HG03139 (cell line): ENCODE results near the gene SOAT2.
A peak's percentile ranks its signal among the peaks of the same experiment; 100 is the strongest.
"Not testable (repeated sequence)": the region's sequence is repeated elsewhere in the genome, so short reads cannot be mapped to it uniquely, and the experiment has no call there.

ENCODE experiments used
- ATAC-seq: cut with Tn5 transposase; IDR thresholded peaks from one replicate; pipeline ENCODE4 v1.9.1; 2021; ENCODE audit not compliant: unreplicated experiment

SOAT2 gene

DNA sequence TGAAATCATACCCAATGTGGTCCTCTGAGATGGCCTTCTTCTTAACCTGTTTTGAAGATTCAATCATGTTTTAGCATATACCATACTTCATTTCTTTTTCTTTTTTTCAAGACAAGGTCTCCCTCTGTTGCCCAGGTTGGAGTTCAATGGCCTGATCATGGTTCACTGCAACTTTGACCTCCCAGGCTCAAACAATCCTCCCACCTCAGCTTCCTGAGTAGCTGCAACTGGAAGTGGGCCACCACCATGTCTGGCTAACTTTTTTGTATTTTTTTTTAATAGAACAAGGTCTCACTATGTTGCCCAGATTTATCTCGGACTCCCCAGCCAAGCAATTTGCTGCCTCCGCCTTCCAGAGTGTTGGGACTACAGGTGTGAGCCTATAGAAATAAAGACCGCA lies 30.4 kb downstream of the SOAT2 start:
- ATAC-seq = no peak

DNA sequence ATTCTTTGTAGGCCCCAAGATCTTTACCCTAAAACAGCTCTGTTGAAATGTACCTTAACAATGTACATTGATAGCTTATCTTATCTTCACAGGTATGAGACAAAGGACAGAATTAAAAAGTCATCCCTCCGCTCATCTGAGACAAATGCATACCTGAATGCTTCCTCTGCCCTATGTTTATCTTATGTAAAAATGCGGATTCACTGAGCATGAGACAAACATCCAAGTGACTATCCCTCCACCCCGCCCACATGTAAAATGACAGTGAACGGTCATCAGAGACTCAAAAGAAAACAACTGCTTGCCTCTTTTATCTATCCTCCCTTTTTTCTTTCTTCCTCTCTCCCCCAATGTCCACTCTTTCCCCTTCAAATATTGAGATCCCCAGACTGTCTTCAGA lies 40.1 kb downstream of the SOAT2 start:
- no peak for ATAC-seq

DNA sequence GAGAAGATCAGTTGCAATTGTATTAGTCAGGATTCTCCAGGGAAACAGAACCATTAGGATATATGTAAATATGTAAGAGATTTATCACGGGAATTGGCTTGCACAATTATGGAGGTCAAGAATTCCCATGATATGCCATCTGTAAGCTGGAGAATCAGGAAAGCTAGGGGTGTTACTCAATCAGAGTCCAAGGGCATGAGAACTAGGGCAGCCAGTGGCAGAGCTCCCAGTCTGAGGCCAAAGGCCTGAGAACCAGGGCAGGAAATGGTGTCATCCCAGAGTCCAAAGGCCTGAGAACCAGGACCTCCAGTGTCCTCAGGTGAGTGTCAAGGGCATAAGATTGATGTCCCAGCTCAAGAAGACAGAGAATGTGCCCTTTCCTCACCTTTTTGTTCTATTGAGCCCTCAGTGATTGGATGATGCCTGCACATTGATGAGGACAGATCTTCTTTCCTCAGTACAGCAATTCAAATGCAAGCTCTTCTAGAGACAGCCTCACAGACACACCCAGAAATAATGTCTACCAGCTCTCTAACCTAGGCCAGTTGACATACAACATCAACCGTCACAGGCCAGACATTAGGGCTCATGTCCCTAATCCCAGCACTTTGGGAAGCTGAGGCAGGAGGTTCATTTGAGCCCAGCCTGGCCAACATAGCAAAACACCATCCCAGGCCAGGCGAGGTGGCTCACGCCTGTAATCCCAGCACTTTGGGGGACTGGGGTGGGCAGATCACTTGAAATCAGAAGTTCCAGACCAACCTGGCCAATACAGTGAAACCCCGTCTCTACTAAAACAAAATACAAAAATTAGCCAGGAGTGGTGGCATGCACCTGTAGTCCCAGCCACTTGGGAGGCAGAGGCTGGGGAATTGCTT lies 42.3 kb downstream of the SOAT2 start:
- no peak for ATAC-seq

DNA sequence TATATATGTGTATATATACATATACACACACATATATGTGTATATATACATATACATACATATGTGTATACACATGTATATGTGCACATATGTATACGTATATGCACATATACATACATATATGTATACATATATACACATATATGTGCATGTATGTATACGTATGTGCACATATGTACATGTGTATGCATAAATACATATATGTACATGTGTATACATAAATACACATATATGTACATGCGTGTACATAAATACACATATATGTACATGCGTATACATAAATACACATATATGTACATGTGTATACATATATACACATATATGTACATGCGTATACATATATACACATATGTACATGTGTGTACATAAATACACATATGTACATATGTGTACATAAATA lies 43.9 kb downstream of the SOAT2 start:
- ATAC-seq = no peak

DNA sequence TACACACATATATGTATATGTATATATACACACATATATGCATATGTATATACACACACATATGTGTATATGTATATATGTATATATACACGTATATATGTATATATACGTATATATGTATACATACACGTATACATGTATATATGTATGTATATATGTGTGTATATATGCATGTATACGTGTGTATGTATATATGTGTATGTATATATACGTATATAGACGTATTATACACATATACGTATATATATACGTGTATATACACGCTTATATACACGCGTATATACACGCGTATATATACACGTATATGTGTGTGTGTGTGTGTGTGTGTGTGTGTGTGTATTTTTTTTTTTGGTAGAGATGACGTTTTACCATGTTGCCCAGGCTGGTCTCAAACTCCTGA lies 44.4 kb downstream of the SOAT2 start:
- ATAC-seq = no peak

DNA sequence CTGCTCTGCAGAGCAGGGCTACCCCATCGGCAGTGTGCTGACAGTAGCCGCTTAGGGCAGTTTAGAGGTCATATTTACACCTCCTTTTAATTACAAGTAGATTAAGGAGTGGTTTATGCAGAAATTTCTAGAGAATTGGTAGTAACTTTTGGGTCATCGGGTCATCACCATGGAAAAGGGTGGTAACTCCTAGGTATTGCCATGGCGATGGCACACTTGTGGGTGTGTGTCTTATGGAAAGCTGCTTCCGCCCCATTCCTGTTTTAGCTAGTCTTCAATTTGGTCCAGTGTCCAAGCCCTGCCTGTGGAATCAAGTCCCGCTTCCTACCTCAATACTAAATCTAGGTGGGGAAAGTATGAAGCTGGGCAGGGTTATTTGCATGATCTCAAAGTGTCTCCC lies 47.8 kb downstream of the SOAT2 start:
- no peak for ATAC-seq

DNA sequence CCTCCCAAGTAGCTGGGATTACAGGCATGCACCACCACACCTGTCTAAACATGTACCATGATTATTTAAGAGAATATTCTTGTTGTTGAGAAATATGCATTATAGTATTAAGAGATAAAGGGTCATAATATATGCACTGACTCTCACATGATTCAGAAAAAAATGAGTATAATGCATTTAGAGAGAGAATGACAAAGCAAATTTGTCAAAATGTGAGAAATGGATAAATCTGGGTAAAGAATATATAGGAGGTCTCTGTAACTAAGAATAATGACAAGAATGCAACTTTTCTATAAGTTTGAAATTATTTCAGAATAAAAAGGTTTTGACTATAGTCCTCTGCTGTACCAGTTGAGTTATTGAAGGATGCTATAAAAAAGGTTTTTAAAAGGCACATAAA lies 49.1 kb downstream of the SOAT2 start:
- no peak for ATAC-seq

DNA sequence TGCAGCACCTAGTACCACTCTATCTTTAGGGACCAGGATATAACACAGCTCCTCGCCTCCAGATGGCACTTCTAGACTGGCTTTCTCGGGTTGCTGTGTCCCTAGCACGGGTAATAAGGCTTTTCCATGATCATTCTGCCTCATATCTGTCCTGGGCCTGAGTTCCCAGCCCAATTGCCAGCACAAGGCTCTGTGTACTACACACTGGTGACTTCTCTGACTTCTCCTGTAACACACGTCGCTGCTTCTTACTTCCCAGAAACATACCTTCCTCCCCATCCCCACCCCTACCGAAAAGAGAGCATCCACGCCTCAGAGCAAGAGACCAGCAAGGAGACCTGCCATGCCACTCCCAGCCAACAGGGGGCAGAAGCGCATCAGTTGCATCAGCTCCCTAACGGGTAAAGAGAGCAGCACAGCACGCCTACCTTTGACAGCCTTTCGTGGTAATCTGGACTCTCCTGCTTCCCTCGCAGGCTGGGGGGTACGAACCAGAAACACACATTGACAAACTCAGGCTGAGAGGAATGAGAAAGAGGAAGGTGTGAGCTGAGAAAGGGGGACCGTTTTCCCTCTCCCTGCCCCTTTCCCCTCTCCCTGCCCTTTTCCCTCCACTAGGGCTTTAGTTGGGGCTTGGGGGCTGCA lies 56.0 kb downstream of the SOAT2 start:
- peak; percentile 61 for ATAC-seq

DNA sequence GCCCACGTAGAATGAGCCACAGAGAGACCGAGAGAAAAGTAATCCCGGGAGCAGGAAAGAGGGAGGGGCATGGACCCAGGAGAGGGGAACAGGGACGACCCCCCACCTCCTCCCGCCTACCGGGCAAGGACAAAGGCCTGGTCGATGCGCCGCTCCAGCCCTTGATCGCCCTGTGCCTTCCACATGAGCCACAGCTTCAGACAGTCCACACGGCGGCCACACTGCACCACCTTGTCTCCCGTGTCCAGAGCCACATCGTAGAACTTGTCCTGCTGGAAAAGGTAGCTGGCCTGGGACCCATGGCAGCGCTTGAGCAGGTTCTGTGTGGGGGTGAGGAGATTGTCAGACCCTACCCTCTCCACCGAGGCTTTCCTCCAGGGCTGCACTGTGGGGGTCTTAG lies 56.7 kb downstream of the SOAT2 start:
- ATAC-seq = no peak

DNA sequence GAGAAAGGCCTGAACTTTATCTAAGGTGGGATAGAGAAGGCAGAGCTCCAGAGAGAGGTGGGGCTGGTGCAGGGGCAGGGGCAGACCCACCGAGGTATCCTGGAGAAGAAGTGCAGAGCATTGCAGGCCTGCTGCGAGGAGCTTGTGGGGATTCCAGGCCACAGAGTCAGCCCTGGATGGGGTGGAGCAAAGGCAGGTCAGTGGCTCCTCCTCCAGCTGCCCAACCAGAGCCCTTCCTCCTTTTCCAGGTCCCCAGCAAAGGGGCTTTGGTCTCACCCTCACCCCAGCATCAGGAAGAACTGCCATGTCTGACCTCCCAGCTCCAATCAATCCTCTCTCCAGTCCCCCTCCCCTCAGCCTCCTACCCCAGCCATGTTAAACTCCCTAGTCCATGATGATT lies 57.4 kb downstream of the SOAT2 start:
- ATAC-seq = no peak

DNA sequence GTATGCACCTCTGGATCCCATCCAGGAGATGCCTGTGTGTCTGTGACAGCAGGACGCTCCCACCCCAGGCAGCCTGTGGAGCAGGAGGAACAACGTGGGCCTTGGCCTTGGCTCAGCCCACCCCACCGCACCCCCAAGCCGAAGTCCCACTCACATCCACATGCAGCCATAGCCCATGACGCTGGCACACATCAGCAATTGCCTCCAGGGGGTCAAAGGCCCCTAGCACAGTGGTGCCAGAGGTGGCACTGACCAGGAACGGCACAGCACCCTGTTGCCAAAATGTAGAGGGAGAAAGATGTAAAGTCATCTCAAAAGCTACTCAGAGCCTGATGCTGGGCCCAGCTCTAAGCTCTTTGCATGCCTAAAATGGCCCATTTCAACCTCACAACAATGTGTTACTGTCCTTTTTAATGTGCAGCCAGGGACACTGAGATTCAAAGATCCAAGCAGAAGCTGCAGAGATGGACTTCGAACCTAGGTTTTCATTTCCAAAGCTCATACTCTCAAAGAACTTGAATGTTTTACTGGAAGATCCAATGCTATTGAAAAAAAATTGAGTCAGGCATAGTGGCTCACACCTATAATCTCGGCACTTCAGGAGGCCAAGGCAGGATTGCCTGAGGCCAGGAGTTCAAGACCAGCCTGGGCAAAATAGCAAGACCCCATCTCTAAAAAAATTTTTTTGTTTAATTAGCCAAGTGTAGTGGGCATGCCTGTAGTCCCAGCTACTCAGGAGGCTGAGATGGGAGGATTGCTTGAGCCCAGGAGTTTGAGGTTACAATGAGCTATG lies 58.0 kb downstream of the SOAT2 start:
- no peak for ATAC-seq

DNA sequence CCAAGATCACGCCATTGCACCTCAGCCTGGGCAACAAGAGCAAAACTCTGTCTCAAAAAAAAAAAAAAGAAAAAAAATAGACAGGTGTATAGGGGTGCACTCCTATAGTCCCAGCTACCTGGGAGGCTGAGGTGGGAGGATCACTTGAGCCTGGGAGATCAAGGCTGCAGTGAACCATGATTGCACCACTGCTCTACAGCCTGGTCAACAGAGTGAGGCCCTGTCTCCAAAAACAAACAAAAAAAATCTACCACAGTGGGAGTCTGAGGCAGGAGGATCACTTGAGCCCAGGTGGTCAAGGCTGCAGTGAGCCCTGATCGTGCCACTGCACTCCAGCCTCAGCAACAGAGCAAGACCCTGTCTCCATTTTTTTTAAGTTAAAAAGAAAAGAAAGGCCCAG lies 59.7 kb downstream of the SOAT2 start:
- ATAC-seq = not testable (repeated sequence)

DNA sequence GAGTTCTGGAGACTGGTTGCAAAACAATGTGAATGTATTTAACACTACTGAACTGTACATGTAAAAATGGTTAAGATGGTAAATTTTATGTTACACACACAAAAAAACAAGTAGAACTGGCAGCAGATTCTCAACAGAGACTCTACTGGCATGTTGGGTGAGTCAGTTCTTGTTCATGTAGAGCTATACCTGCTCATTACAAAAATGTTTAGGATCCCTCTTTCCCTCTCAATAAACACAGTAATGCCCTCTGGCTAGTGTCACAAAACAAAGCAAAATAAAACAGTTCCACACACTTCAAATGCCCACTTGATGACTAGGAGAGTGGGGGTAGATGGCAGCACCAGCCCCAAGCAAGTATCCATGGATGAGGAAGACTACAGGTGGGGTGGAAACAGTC lies 63.6 kb downstream of the SOAT2 start:
- ATAC-seq = no peak

DNA sequence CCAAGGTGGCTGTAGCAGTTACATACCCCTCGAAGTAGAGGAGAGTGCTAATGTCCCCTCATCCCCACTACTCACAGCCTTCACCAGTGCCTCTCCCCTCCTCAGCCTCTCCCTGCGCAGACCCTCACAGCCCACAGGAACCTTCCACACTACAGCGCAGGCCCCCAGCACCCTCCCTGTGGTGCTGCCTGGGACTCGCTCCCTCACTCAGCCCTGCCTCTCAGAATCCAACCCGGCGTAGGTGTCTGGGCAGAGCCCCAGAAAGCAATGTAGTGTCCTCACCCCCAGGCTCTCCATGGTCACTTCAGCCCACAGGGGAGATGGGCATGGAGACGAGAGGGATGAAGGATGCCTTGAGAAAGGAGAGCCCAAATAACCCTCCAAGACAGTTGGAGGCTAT lies 66.4 kb downstream of the SOAT2 start:
- no peak for ATAC-seq

DNA sequence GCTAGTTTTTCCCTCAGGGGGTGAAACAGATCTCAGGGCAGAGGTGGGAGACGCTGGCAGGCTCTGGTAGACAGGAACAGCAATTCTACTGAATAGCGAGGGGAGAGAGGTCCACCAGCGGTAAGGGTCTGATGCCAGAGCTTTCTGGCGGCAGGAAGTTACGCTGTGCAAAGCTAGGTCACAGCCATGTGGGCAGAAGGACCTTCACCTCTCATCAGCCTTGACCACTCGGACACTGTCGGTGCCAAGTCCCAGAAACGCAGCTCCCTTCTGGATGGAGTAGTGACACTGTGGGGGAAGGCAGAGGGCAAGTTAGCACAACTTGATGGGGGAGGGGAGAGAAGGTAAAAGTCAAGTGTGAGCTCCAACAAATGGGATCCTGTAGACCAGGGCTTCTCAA lies 66.9 kb downstream of the SOAT2 start:
- no peak for ATAC-seq

DNA sequence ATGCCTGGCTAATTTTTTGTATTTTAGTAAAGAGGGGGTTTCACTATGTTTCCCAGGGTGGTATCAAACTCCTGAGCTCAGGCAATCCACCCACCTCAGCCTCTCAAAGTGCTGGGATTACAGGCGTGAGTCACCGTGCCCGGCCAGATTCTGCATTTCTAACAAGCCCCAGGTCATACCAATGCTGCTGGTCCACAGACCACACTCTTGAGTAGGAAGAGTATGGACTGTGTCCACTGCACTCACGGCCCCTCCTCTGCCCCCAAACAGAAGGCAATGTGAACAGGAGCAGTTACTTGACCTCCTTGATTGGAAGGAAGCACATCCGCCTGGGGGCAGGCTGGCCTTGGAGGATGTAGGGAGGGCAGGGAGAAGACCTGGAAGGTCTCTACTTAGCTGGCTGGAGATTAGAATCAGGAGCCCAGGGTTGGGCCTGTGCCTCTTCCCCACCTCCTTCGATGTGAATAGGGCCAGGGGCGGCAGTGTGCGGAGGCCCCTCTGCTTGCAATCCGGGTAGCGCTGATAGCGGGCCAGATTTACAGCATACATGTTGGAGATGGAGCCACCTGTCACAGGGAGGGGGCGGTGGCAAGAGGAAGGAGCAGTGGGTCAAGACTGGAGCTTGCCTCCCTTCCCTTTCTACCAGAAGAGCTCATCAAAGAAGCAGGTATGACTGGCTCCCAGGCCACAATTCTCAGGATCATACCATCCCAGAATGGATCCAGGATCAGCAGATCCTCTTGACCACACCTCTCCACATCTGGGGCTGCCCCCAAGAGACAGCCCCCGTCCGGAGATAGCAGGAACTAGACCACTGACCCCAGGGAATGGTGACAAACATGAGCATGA lies 67.8 kb downstream of the SOAT2 start:
- no peak for ATAC-seq

DNA sequence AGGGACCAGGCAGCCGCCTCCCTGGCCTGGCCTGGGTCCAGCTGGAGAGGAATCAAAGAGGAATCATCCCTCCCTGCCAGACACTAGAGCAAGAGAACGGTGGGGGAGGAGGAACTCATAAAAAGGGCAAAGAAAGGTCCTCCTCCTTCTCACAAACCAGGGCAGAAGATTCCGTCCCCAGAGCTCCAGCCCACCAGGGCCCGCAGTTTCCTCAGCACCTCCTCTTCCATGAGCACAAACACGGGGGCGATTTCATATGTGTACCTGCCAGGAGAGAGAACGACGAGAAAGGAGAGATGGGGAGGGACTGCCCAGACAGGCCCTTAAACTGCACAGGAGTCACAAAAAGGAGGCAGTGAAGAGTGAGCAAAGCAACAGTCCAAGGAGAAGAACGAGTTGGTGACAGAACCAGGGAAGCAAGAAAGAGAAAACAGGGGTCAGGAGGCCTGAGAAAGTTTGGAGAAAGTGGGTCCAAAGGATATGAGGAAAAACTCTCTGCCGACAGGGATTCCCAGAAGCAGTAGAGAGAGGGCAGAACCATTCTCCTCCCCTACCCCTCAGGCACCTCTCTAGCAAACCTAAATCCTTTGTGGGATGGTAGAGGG lies 68.5 kb downstream of the SOAT2 start:
- no peak for ATAC-seq

DNA sequence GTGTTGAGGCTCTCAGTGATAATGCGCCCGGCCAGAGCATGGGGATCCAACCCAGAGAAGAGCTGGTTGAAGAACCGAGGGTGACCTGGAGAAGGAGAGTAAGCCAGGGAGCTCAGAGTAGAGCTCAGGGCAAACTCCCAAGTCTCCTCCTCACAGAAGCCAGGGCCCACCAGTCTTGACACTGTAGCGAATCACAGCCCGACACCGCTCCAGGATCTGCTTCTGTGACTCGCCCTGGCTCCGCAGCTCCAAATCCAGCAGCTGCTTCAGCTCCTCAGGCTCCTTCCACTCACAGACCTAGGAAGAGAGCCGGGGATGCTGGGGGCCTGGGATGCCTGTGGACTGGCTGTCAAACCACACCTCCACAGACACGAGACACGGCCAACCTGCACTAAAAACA lies 69.1 kb downstream of the SOAT2 start:
- ATAC-seq = no peak

DNA sequence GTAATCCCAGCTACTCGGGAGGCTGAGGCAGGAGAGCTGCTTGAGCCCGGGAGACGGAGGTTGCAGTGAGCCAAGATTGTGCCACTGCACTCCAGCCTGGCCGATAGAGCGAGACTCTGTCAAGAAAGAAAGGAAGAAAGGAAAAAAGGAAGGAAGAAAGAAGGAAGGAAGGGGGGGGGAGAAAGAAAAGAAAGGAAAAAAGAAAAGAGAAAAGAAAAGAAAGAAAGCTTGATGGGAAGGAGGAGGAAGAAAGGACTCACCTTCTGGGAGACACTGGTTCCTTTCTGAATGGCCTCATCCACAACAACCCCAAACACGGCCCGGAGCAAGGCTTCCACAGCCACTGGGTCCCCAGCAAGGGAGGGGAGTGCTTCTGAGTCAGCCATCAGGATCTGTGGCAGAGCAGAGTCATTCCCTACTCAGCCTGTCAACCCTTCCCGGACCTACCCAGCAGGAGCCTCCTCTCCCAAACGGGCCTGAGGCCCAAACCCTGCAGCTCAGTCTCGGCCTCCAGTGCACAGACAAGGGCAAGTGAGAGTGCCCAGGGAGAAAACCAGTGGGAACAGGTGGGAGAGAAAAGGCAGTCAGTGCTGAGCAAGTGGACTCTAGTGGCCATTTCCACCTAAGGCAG lies 69.9 kb downstream of the SOAT2 start:
- no peak for ATAC-seq
